Heart right ventricle (tissue), 16 donors: ENCODE data around the gene TRAK1. TPM values are rescaled to one million over a fixed set of nuclear protein-coding genes. Genes with fewer than 3 reads are reported as not detected.

Source experiments
- ATAC-seq, 8 donors: fragments of 200-7000 bp; cut with Tn5 transposase; one replicate each; pipeline ENCODE4 v1.9.1; 2020; ENCODE audit warnings: mild to moderate bottlenecking in 8 of 8, moderate library complexity in 8 of 8, moderate number of reproducible peaks in 1 of 8
- DNase-seq, 2 donors: peaks; one replicate each; pipeline ENCODE4 v3.0.0-alpha.2; 2020
- H3K27ac ChIP-seq, 10 donors: fragments of 200-600 bp; sonication (generic) in 2 of 10; one replicate each; pipeline versions ENCODE4 v1.5.0 to v1.8.0; 2020 to 2022; ENCODE audit warnings: mild to moderate bottlenecking in 3 of 10
- H3K27me3 ChIP-seq, 7 donors: fragments of 200-600 bp; one replicate each; pipeline ENCODE4 v1.8.0; 2021 to 2022; ENCODE audit warnings: mild to moderate bottlenecking in 2 of 7
- H3K36me3 ChIP-seq, 9 donors: fragments of 200-600 bp; sonication (generic) in 1 of 9; one replicate each; pipeline versions ENCODE4 v1.5.0 to v1.8.0; 2020 to 2022; ENCODE audit warnings: mild to moderate bottlenecking in 2 of 9
- H3K4me1 ChIP-seq, 9 donors: fragments of 200-600 bp; sonication (generic) in 1 of 9; one replicate each; pipeline versions ENCODE4 v1.5.0 to v1.8.0; 2020 to 2022; ENCODE audit warnings: mild to moderate bottlenecking in 4 of 9
- H3K4me3 ChIP-seq, 10 donors: fragments of 200-600 bp; sonication (generic) in 2 of 10; one replicate each; pipeline versions ENCODE4 v1.5.0 to v1.8.0; 2020 to 2022; ENCODE audit warnings: mild to moderate bottlenecking in 7 of 10, moderate library complexity in 2 of 10
- H3K9me3 ChIP-seq, 11 donors: fragments of 200-600 bp in 10 of 11; sonication (generic) in 2 of 11; one replicate each; pipeline versions ENCODE4 v1.5.0 to v1.8.0; 2013 to 2022; ENCODE audit warnings: mild to moderate bottlenecking in 2 of 11, control low read depth in 1 of 11, moderate library complexity in 1 of 11
- WGBS, 2 donors: extraction: QIAGEN DNeasy Blood & Tissue Kit; methylation state at CpG; one replicate each; pipeline ENCODE4 v1.1.7; 2013; ENCODE audit warnings: inconsistent platforms in 1 of 2; 5-methylcytosine and 5-hydroxymethylcytosine counted together
- intact Hi-C, 10 donors: fragments of 100-400 bp; cut with DNase I; formaldehyde crosslinking; loops; one replicate each; pipeline versions ENCODE4 v1.11.1 to v1.14.2; 2022
- polyA plus RNA-seq, 2 donors: library from polyadenylated mRNA; stranded (reverse); fragments of 200-250 nt; gene quantifications; one replicate each; pipeline ENCODE4 v1.2.3, GENCODE V29; 2013
- total RNA-seq, 10 donors: library from RNA; stranded (reverse); fragmentation: NEBNext Ultra II Directional in 3 of 10; extraction: Animal tissue kit (Norgen Biotek cat#: 25700) in 3 of 10; gene quantifications; one replicate each; pipeline versions ENCODE4 v1.2.1 to v1.2.4, GENCODE V29; 2021 to 2023
- TF ChIP-seq, protein P1 (sequence below), 9 donors: fragments of 200-600 bp; sonication (generic) in 2 of 9; IDR thresholded peaks; one replicate each; pipeline versions ENCODE4 v1.5.0 to v1.8.0; 2021 to 2022; ENCODE audit warnings: antibody characterized with exemption in 9 of 9, mild to moderate bottlenecking in 5 of 9, moderate library complexity in 1 of 9
- donor health status: Arrhythmogenic right ventricular cardiomyopathy.
- donor health status: ischemic (EF 13 %, LVEDD 7.1; RV severe dilation, severe dysfunction).
- donor health status: healthy with polysubstance abuse.
- donor health status: DM: no; HTN: yes; CAD: no.
- donor health status: DM: no; HTN: no; CAD: no.
- donor health status: ischemic (EF 25% LVEDD 6.9; RV normal size, moderate dysfunction).
- donor health status: ischemic (EF 25% LVEDD 5.7; RV mildly dilated, moderate dysfunction).
- donor health status: healthy.
- donor health status: DM: yes; HTN: yes; CAD: no.
- donor health status: Ischemic cardiomyopathy.
- donor health status: ischemic (EF 35%, LVEDD 5.7; RV mildly dilated, moderate dysfunction).
- donor health status: nonischemic (EF 11% LVEDD 7.7; RV severe dilation, severe dysfunction).
- donor health status: DM: yes; HTN: yes; CAD: no.
- donor health status: PGD.
- donor health status: ischemic (EF 29% LVEDD 5.4; RV normal size, mild dysfunction).
- donor health status: nonischemic (EF 23%, LVEDD 6.1; RV moderate dilation, normal function).

TRAK1 gene
- total and polyA plus RNA-seq, 12 donors: 35.5 to 423 (median 303) TPM

DNA sequence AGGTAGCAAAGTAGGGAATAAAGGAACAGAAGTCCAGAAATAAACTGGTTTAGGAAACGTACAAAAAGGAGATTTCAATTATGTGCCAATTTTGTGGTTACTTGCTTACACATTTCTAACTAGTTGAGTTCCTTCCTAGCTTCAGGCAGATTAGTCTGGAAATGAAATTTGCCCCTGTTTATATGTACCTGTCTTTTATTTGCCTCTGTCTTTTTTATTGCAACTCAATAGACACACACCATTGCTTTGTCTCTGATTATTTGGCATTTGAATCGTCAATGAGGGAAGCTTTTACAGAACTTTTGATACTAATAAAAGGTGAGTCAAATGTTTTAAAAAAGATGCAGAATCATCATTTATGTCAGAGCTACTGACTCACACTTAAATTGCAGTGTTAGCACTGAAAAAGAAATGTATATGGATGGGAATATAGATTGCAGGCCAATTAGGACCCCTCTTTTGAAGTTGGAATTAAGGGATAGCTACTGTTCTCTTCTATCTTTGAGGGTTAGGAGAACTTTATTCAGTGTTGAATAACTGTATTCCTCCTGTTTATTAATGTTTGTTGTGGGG is 60.5 kb downstream of the TRAK1 start:
- Histone ChIP-seq H3K36me3 (no peaks in the 10 kb centered on the region), H3K27ac (no peak overlapping the region), H3K4me3 (no peak overlapping the region), H3K4me1 (peaks cover 0 to 83% (median 40%) of the 10 kb centered on the region in 9 donors), H3K27me3 (no peaks in the 10 kb centered on the region), H3K9me3 (no peaks in the 10 kb centered on the region)
- TF ChIP-seq, protein P1, sequence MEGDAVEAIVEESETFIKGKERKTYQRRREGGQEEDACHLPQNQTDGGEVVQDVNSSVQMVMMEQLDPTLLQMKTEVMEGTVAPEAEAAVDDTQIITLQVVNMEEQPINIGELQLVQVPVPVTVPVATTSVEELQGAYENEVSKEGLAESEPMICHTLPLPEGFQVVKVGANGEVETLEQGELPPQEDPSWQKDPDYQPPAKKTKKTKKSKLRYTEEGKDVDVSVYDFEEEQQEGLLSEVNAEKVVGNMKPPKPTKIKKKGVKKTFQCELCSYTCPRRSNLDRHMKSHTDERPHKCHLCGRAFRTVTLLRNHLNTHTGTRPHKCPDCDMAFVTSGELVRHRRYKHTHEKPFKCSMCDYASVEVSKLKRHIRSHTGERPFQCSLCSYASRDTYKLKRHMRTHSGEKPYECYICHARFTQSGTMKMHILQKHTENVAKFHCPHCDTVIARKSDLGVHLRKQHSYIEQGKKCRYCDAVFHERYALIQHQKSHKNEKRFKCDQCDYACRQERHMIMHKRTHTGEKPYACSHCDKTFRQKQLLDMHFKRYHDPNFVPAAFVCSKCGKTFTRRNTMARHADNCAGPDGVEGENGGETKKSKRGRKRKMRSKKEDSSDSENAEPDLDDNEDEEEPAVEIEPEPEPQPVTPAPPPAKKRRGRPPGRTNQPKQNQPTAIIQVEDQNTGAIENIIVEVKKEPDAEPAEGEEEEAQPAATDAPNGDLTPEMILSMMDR (IDR thresholded peaks at IDR 0.05): no peak
- intact Hi-C loops: loop anchor here in 1 of 10 donors (5.0 kb wide), 1 partner anchor 36 kb away; no protein-coding TSS in a partner anchor
- no peak for ATAC-seq
- WGBS, 2 donors: 56 to 71% methylated on average over 2 of the region's 2 CpGs
- DNase-seq: no peak

DNA sequence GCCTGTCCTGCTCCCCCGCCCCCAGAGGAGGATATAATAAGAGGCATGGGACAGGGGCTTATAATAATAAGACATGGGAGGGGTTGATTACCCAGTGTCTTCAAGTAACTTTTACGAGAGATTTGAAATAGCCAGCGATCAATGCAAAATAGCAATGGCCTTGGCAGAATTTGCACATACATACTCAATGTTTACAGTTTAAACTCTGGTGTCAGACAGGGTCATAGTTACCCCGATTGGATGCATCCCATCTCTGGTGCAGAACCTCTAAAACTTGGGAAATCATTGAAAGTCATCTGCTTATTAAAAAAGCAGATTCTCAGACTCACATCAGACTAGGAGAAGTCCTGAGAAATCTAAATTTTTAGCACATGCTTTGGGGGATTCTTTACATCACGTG is 61.0 kb downstream of the TRAK1 start:
- 87 to 88% methylated on average over 5 of the region's 5 CpGs for WGBS, 2 donors
- no peaks in the 10 kb centered on the region for H3K27me3 ChIP-seq

GRCh38 chr3:42153039-42153438 is 61.9 kb downstream of the TRAK1 start:
- TF ChIP-seq, protein P1 (IDR thresholded peaks at IDR 0.05): no peak
- peaks cover 0 to 80% (median 40%) of the 10 kb centered on the region in 9 donors for H3K4me1 ChIP-seq
- WGBS, 2 donors: 48 to 52% methylated on average over 4 of the region's 4 CpGs
- no peaks in the 10 kb centered on the region for H3K36me3 ChIP-seq
- intact Hi-C loops: loop anchor here in 1 of 10 donors (5.0 kb wide), 1 partner anchor 34 kb away; no protein-coding TSS in a partner anchor
- no peak overlapping the region for H3K27ac ChIP-seq
- ATAC-seq (peak in 5 of 8 donors; percentile 30 to 66 (median 37)), DNase-seq (no peak)
- no peaks in the 10 kb centered on the region for H3K9me3 ChIP-seq
- H3K4me3 ChIP-seq: no peak overlapping the region
- H3K27me3 ChIP-seq: no peaks in the 10 kb centered on the region

More for the DNA sequence above, 61.0 kb downstream of the TRAK1 start:
- TF ChIP-seq, protein P1 (IDR thresholded peaks at IDR 0.05): no peak
- intact Hi-C loops: loop anchor here in 1 of 10 donors (5.0 kb wide), 1 partner anchor 35 kb away; no protein-coding TSS in a partner anchor
- H3K4me1 ChIP-seq: peaks cover 0 to 83% (median 40%) of the 10 kb centered on the region in 9 donors
- DNase-seq: no peak
- ATAC-seq: no peak
- H3K36me3 ChIP-seq: no peaks in the 10 kb centered on the region
- H3K4me3 ChIP-seq: no peak overlapping the region
- H3K9me3 ChIP-seq: no peaks in the 10 kb centered on the region
- no peak overlapping the region for H3K27ac ChIP-seq

DNA sequence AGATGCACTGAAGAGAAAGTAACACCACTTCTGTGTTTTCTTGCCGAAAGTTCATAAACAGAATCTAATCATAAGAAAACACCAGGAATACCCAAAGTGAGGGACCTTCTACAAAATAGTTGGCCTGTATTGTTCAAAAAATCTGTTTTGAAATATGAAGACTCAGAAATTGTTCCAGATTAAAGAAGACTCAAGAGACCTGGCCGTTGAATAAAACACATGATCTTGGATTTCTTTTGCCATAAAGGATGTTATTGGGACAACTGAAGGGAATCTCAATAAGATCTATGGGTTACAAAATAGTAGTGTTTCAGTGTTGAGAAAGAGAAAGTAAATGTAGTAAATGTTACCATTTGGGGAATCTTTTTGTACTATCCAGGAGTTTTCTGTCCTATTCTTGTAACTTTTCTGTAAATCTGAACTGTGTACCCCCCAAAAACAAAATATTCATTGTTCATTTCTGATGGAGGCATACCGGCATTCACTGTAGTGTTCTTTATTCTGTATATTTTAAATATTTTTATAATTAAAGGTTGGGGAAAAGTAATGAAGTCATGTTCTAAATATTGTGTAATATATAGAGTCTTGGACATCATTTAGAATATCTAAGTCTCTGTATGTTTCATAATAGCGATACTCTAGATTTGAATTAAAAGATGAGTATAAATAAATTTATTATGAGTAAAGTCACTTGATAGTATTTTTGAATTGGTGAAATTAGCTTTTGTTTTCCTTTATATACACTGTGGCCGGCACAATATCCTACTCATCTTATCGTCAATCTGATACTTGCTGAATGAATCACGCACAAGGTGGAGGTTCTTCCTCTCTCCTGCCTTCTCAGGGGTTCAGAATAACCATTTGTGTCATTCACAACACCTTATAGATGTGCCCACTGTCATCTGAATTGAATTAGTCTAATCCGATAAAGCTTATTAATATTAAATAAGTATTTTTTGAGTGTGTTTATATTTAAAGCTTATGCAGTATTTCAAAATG is 66.7 kb downstream of the TRAK1 start:
- TF ChIP-seq, protein P1 (IDR thresholded peaks at IDR 0.05): no peak
- no peak overlapping the region for H3K27ac ChIP-seq
- no peaks in the 10 kb centered on the region for H3K9me3 ChIP-seq
- intact Hi-C loops: no loop called here
- ATAC-seq (no peak), DNase-seq (no peak)
- H3K4me1 ChIP-seq: peaks cover 18 to 76% (median 45%) of the 10 kb centered on the region in 9 donors
- no peak overlapping the region for H3K4me3 ChIP-seq
- 78% methylated on average over 8 of the region's 8 CpGs for WGBS, 2 donors
- H3K36me3 ChIP-seq: no peaks in the 10 kb centered on the region
- H3K27me3 ChIP-seq: no peaks in the 10 kb centered on the region
